Measurements from ENCODE around the gene STX16.

DNA sequence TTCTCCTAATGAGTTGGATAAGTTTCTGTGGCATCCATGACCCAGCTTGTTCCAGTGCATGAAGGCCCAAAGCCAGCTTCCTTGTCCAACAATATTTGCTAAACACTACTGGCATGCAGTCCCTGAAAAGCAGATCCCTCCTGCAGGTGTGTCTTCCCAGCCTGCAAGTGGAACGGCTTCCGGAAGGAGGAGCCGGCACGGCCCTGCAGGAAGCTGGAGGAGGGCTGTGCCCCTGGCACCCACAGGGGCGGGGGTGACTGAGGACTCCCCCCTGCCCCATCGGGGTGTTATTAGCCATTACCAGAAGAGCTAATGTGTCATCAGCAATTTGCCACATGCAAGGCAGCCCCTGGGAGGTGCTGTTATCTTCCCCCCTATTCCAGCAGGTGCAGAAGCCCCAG, 68.9 kb downstream of the STX16 start:
- no peak for TF ChIP-seq CTCF (CRISPR knock-in tag; IDR thresholded peaks at IDR 0.05)
- no peak for TF ChIP-seq PRPF4 (IDR thresholded peaks at IDR 0.05; ENCODE audit: low read depth, low read length, poor library complexity, severe bottlenecking)
- TF ChIP-seq POLR2AphosphoS5 (IDR thresholded peaks at IDR 0.05; ENCODE audit: low read depth, low read length), result no peak
- TF ChIP-seq NFIC (IDR thresholded peaks at IDR 0.05; ENCODE audit: low read length), result no peak
- TF ChIP-seq NFYC (CRISPR knock-in tag; IDR thresholded peaks at IDR 0.05), result no peak
- TF ChIP-seq ZFP36 (IDR thresholded peaks at IDR 0.05; ENCODE audit: borderline replicate concordance, low read depth, low read length, partially characterized antibody), result no peak
- no peak for TF ChIP-seq FOXM1 (CRISPR knock-in tag; IDR thresholded peaks at IDR 0.05)
- no peak for TF ChIP-seq ZNF143 (CRISPR knock-in tag; IDR thresholded peaks at IDR 0.05)
- no peak for TF ChIP-seq REST (IDR thresholded peaks at IDR 0.05; ENCODE audit: borderline replicate concordance in 1 of 2, low read depth in 1 of 2, low read length in 2 of 2)
- TF ChIP-seq PBX3 (CRISPR knock-in tag; IDR thresholded peaks at IDR 0.05; ENCODE audit: borderline replicate concordance), result no peak
- no peak for TF ChIP-seq PHF20 (CRISPR knock-in tag; IDR thresholded peaks at IDR 0.05)
- TF ChIP-seq ZNF20 (CRISPR knock-in tag; IDR thresholded peaks at IDR 0.05), result no peak
- no peak for TF ChIP-seq ZSCAN29 (CRISPR knock-in tag; conservative IDR thresholded peaks at IDR 0.05)
- TF ChIP-seq CAMTA2 (CRISPR knock-in tag; IDR thresholded peaks at IDR 0.05; ENCODE audit: borderline replicate concordance), result no peak
